ENCODE results near the gene STK32B.

STK32B gene

GRCh38 chr4:5370286-5370685, 319.0 kb downstream of the STK32B start (continued):
- TF ChIP-seq ZBTB49 (tag by site-specific recombination; IDR thresholded peaks at IDR 0.05; ENCODE audit: low read depth) (no peak), ZNF24 (tag by site-specific recombination; IDR thresholded peaks at IDR 0.05) (no peak), ZBTB17 (tag by site-specific recombination; IDR thresholded peaks at IDR 0.05) (no peak)

DNA sequence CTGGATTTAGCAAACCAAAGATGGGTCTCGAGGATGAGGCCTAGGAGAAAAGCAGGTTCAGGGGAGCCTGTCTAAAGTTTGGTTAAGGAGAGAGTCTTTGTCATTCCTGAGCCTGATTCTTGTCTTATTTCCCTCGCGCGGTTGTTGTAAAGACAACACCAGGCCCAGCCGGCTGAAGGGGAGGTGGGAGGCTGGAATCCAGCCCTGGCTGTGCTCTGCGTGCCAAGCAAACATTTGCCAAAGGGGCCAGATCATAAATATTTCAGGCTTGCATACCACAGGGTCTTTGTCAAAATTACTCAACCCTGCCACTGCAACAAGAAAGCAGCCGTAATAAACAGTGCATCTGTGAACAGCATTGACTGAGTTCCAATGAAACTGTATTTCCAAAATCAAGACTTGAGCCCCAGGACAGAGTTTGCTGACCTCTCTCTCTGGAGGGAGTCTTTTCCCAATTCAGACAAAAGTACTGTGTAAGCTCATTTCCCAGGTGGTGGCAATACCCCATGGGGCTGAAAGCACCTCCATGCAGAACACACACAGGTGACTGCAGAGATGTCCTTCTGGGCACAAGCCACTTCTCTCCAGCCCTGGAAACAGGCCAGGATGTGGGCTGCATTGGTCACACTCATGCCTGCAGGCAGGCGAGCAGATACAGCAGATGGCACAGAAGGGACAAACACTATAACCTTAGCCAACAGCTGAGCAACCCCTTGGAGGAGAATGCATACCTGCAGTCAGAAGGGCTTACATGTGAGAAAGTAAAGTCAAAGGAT, 320.3 kb downstream of the STK32B start:
- CTCF ChIA-PET: no interaction called here
- TF ChIP-seq KLF1 (tag by site-specific recombination; IDR thresholded peaks at IDR 0.05) (no peak), ZNF677 (tag by site-specific recombination; IDR thresholded peaks at IDR 0.05) (no peak), PRDM2 (tag by site-specific recombination; IDR thresholded peaks at IDR 0.05; ENCODE audit: borderline replicate concordance) (no peak), ZNF626 (tag by site-specific recombination; IDR thresholded peaks at IDR 0.05) (no peak), ZNF670 (tag by site-specific recombination; IDR thresholded peaks at IDR 0.05; ENCODE audit: low read depth) (no peak), ZNF398 (tag by site-specific recombination; IDR thresholded peaks at IDR 0.05) (no peak), GLI4 (tag by site-specific recombination; IDR thresholded peaks at IDR 0.05) (no peak), RBAK (tag by site-specific recombination; IDR thresholded peaks at IDR 0.05) (no peak), ZNF658 (tag by site-specific recombination; IDR thresholded peaks at IDR 0.05) (no peak), PRDM6 (tag by site-specific recombination; IDR thresholded peaks at IDR 0.05) (no peak), ZFHX2 (tag by site-specific recombination; conservative IDR thresholded peaks at IDR 0.05) (no peak), ZBTB48 (tag by site-specific recombination; IDR thresholded peaks at IDR 0.05) (no peak), HOXD13 (CRISPR knock-in tag; IDR thresholded peaks at IDR 0.05; ENCODE audit: borderline replicate concordance) (no peak), ZBTB20 (tag by site-specific recombination; IDR thresholded peaks at IDR 0.05) (no peak), ZBTB17 (tag by site-specific recombination; IDR thresholded peaks at IDR 0.05) (no peak)
- TF ChIP-seq, protein P1, sequence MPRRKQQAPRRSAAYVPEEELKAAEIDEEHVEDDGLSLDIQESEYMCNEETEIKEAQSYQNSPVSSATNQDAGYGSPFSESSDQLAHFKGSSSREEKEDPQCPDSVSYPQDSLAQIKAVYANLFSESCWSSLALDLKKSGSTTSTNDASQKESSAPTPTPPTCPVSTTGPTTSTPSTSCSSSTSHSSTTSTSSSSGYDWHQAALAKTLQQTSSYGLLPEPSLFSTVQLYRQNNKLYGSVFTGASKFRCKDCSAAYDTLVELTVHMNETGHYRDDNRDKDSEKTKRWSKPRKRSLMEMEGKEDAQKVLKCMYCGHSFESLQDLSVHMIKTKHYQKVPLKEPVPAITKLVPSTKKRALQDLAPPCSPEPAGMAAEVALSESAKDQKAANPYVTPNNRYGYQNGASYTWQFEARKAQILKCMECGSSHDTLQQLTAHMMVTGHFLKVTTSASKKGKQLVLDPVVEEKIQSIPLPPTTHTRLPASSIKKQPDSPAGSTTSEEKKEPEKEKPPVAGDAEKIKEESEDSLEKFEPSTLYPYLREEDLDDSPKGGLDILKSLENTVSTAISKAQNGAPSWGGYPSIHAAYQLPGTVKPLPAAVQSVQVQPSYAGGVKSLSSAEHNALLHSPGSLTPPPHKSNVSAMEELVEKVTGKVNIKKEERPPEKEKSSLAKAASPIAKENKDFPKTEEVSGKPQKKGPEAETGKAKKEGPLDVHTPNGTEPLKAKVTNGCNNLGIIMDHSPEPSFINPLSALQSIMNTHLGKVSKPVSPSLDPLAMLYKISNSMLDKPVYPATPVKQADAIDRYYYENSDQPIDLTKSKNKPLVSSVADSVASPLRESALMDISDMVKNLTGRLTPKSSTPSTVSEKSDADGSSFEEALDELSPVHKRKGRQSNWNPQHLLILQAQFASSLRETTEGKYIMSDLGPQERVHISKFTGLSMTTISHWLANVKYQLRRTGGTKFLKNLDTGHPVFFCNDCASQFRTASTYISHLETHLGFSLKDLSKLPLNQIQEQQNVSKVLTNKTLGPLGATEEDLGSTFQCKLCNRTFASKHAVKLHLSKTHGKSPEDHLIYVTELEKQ (tag by site-specific recombination; IDR thresholded peaks at IDR 0.05; ENCODE audit: borderline replicate concordance): no peak
- H3K4me3 ChIP-seq (ENCODE audit: low read depth, low read length): no peak overlapping the region
- no peak overlapping the region for H3K27ac ChIP-seq (ENCODE audit: extremely low read depth, low read depth, low read length)
- POLR2A ChIA-PET: no interaction called here
- no peaks in the 10 kb centered on the region for H3K4me1 ChIP-seq (ENCODE audit: control insufficient read depth, insufficient read depth, low read length)
- H3K9me3 ChIP-seq (ENCODE audit: control insufficient read depth, insufficient read depth, low read depth, low read length): no peaks in the 10 kb centered on the region
- H3K36me3 ChIP-seq (ENCODE audit: control insufficient read depth in 2 of 2, insufficient read depth in 1 of 2, low read length in 2 of 2): no peaks in the 10 kb centered on the region

Measured in HEK293 (cell line).